ENCODE results near the gene PLAC9.
A peak's percentile ranks its signal among the peaks of the same experiment; 100 is the strongest.
"Not testable (repeated sequence)": the region's sequence is repeated elsewhere in the genome, so short reads cannot be mapped to it uniquely, and the experiment has no call there.

The PLAC9 gene, protein sequence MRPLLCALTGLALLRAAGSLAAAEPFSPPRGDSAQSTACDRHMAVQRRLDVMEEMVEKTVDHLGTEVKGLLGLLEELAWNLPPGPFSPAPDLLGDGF

DNA sequence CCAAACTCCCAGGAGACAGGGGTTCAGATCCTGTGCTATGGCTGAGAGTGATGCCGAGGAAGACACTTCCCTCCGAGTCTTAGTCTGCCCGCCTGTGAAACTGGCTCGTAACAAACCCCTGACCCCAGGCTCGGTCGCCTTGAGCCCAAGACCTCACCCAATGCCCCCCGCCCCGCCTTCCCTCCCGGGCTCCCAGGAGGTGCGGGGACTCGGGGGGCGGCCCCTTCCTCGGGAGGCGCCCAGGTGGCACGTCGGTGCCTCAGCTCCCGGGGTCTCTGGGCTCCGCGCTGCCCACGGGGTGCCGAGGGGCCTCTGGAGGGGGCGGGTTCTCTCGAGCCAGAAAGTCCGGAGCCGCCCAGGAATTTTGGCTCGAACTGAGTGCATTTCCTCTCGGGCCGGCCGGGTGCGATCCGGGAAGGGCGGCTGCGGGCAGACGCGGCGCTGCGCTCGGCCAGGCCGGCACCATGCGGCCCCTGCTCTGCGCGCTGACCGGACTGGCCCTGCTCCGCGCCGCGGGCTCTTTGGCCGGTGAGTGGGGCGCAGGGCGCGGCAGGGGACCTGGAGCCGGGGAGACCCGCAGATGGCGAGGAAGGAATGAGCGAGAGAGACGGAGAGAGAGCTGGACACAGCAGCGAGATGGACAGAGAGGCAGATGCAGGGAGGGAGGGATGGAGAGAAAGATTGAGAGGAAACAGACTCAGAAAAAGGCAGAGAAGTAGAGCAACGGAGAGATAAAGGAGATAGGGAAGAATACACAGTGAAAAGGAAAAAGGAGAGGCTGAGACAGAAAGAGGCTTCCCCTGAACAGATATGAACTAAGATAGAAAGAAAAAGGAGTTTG, at the start of gene PLAC9:
Gene PLAC9, plus strand, starts transcription at position 432 of the 841 bp plus-strand sequence. Its CDS starts 33 bp downstream, at position 465.
- in situ Hi-C loops (cut with HindIII; ENCODE audit: low pct_ligation_motif_present, low pct_unique_long_range_greater_than_20kb, low sequenced_read_pairs) = no loop called here
- DNase-seq = peak; percentile 10

DNA sequence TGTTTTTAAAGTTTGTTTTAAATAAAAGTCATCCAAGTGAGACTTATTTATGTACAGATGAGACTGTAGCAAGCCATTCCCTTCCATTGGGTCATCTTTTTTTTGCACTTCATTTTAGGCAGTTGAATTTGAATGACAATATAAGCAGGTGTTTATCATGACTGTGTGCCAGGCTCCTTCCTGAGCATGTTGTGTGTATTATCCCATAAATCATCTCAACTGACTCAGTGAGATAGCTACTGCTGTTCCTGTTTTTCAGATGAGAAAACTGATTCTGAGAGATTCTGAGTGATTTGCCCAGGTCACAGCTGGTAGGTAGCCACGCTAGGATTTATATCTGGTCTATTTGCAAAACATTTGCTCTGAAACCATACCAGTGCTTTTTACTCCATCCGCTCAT, 42.4 kb upstream of the PLAC9 start:
- no peak for DNase-seq
- in situ Hi-C loops (cut with HindIII; ENCODE audit: low pct_ligation_motif_present, low pct_unique_long_range_greater_than_20kb, low sequenced_read_pairs) = no loop called here

DNA sequence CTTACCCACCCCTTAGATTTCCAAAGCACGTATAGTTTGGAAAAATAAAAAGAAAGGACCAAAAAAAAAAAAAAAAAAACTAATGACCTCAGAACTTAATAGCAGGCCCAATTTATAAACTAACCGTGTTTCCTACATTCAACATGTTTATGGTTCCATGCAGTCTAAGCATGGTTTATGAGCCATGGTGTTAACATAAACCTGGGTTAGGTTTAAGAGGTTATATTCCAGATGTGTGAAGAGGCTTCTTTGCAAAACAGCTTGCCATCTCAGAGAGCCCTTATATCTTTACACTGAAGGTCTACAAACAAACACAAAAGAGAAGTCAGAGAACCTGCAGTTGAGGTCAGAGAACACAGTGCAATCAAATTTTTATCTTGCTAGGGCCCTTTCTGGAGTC, 38.3 kb upstream of the PLAC9 start:
- in situ Hi-C loops (cut with HindIII; ENCODE audit: low pct_ligation_motif_present, low pct_unique_long_range_greater_than_20kb, low sequenced_read_pairs) = no loop called here
- DNase-seq = no peak

DNA sequence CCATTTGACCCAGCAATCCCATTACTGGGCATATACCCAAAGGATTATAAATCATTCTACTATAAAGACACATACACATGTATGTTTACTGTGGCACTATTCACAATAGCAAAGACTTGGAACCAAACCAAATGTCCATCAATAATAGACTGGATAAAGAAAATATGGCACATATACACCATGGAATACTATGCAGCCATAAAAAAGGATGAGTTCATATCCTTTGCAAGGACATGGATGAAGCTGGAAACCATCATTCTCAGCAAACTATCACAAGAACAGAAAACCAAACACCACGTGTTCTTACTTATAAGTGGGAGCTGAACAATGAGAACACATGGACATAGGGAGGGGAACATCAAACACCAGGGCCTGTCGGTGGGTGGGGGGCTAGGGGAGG, 34.3 kb upstream of the PLAC9 start:
- DNase-seq; in situ Hi-C loops (cut with HindIII; ENCODE audit: low pct_ligation_motif_present, low pct_unique_long_range_greater_than_20kb, low sequenced_read_pairs): not testable (repeated sequence)

DNA sequence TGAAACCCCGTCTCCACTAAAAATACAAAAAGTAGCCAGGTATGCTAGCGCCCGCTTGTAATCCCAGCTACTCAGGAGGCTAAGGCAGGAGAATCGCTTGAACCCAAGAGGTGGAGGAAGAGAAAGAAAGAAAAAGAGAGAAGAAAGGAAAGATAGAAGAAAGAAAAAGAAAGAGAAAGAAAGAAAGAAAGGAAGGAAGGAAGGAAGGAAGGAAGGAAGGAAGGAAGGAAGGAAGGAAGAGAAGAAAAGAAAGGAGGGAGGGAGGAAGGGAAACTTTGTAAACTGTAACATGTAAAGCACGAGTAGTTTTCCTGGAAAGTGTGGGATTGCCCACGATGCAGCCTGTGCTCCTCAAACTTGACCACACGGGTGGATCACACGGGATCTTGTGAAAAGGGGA, 33.2 kb upstream of the PLAC9 start:
- DNase-seq; in situ Hi-C loops (cut with HindIII; ENCODE audit: low pct_ligation_motif_present, low pct_unique_long_range_greater_than_20kb, low sequenced_read_pairs): not testable (repeated sequence)

DNA sequence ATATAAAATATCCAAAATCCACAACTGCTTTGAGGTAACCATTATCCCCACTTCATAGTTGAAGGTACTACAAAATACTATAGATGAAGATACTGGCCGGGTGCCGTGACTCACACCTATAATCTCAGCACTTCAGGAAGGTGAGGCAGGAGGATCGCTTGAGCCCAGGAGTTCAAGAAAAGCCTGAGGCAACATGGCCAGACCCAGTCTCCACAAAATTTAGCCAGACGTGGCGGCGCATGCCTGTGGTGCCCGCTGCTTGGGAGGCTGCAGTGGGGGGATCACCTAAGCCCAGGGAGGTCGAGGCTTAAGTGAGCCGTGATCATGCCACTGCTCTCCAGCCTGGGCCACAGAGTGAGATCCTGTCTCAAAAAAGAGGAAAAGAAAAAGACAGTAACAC, 32.4 kb upstream of the PLAC9 start:
- in situ Hi-C loops (cut with HindIII; ENCODE audit: low pct_ligation_motif_present, low pct_unique_long_range_greater_than_20kb, low sequenced_read_pairs) = no loop called here
- no peak for DNase-seq

DNA sequence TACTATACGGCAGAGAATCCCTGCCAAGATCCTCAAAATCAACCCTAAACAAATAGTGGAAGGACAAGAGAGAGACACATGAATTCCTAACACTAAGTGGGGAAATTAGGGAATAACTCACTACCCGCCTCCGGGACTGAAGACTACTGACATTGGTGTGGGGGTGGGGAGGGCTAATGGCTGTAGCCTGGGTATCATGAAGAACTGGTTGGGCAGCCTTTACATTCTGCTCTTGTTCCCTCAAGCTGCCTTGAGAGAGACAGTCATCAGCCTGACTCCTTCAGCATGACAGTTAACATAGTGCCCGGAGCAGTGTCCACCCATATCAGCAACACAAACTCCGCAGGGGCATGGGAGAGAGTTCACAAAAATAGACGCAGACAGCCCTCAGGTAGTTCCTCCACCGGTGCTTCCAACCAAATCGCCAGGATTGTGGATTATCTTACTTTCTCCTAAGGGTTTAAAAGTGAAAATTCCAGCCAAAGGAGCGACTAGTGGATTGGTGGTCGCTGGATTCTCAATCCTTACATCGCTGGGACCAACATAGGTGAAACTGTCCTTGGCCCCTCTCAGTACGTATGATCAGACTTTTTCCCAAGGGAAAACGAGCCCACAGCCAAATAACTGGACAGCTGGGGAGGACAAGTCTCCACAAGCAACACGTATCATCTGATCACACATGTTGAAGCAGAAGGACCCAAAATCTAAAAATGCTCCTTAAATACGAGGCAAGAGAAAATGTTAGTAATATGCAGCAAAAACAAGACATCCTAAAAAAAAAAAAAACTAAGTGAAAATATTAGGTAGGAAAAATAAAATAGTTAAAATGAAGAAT, 31.5 kb upstream of the PLAC9 start:
- DNase-seq = no peak
- in situ Hi-C loops (cut with HindIII; ENCODE audit: low pct_ligation_motif_present, low pct_unique_long_range_greater_than_20kb, low sequenced_read_pairs) = no loop called here

DNA sequence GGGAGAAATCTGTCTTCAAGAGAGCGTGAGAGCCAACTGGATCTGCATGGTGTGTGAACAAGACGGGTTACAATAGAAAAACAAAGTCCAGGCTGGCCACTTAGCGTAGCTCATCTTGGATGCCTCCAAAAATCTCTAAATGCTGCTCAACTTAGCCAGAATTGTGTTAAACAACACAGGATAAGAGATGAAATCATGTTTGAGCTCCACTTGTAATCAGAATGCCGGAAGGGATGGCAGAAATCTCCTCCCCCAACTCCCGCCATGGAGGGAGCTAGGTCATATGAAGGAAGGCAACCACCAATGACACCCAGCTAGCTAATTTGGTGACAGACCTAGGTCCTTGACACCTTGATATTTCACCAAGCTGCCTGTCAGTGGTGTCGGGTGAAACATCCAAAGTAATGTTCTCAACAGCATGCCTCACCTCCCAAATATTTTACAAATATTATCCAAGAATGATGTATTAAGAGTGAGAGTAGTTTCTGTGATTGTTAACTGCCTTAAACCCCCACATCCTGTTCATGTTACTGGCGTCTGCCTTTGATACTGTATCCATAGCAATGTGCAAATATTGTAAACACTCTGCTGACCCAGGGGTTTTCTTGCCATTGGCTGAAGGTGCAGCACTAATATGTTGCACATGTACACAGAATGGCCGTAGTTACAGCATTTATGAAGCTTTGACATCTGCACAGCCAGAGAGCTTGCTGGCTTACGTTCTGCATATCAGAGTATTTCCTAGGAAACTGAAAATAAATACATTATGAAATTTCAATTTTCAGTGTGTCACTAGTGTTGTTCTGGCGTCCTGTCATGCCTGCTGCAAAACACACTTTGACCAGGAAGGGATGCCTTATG, 28.2 kb upstream of the PLAC9 start:
- DNase-seq = no peak
- in situ Hi-C loops (cut with HindIII; ENCODE audit: low pct_ligation_motif_present, low pct_unique_long_range_greater_than_20kb, low sequenced_read_pairs) = no loop called here

DNA sequence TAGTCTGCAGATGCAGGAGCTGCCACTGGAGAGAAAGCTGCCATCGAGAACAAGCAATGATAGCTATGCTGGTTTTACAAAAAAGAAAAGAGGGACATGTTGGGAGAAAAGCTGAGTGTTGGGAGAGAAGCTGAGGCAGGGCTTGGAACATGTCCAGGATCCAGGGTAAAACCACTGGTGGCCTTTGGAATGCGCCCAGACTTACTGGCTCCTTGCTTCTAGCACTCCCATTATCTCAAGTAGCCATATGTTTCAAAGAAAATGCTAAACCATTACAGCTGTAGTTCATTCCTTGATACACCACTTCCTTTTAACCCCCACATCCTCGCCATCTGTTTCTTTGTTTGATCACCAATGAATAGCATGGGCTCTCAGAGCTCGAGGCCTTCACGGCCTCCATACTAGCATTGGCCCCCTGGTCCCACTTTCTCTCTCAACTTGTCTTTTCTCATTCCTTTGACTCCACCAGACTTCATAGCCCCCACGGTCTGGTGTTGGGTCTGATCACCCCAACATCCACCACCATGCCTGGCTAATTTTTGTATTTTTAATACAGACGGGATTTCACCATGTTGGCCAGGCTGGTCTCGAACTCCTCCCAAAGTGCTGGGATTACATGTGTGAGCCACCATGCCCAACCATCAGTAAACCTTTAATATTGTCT, 23.8 kb upstream of the PLAC9 start:
- in situ Hi-C loops (cut with HindIII; ENCODE audit: low pct_ligation_motif_present, low pct_unique_long_range_greater_than_20kb, low sequenced_read_pairs) = no loop called here
- no peak for DNase-seq

DNA sequence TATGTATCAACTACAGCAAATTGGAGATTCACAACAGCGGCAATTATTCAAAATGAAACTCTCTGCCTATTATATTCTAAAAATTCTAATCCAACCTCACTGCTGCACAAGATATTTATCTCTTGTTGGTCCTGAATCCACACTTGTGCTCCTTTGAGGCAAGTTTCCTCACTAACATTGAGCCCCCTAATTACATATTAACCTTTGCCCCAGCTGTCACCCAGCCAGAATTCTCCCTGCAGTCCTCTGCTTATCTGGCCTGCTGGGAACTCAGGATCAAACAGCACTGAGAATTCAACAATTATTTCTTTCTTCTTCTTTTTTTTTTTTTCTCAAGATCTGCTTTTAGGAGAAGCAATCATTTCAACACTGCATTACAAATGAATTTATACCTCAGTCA, 21.5 kb upstream of the PLAC9 start:
- no peak for DNase-seq
- in situ Hi-C loops (cut with HindIII; ENCODE audit: low pct_ligation_motif_present, low pct_unique_long_range_greater_than_20kb, low sequenced_read_pairs) = no loop called here

DNA sequence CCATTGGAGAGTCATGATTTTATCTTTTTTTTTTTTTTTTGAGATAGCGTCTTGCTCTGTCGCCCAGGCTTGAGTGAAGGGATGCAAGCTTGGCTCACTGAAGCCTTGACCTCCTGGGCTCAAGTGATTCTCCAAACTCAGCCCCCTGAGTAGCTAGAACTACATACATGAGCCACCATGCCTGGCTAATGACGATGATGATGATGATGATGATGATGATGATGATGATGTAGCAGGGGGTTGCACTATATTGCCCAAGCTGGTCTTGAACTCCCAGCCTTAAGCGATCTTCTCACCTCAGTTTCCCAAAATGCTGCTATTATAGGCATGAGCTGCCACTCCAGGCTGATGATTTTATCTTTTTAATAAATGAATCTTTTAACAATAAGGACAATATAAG, 13.9 kb upstream of the PLAC9 start:
- in situ Hi-C loops (cut with HindIII; ENCODE audit: low pct_ligation_motif_present, low pct_unique_long_range_greater_than_20kb, low sequenced_read_pairs) = no loop called here
- DNase-seq = no peak

DNA sequence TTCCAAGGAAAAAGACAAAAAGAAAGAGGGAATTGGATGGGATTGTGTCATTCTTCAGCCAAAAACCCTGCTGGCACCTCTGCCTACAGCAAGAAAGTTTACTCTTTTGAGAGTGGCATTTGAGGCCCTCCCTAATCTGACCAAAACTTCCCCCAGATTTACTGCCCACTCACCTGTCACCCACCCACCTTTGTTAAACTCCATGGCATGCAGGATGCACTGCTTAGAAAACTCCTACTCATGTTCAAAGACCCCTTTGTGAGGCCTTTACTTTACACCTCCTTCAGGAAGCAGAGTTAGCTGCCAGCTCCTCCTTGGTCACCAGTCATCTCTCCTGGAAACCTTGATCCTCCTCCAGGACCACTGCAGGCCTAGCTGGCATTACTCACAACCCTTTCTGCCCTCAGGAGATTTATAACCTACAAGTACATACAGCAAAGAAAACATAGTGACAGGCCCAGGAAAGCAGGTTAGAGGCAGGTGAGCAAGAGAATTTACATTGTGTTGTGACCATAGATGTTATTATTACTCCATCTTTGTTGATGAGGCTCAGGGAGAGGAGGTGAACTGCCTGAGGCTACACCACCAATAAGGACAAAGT, 10.3 kb upstream of the PLAC9 start:
- in situ Hi-C loops (cut with HindIII; ENCODE audit: low pct_ligation_motif_present, low pct_unique_long_range_greater_than_20kb, low sequenced_read_pairs) = no loop called here
- no peak for DNase-seq

DNA sequence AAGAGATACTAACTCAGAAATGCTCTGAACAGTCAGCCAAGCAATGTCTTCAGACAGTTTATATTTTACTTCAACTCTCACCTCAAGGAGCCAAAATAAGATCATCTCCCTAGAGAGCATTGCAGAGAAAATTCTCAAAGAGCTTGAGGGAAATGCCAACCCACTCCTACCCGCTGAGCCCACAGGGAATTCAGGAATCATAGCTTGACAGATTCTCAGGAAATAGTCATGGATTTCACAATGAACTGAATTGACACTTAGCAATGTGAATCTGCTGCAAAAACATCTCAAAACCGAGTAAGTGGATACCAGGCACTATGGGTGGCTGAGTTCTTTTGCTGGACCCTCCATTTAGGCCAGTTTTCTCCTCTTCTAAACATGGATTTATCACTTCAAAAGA, 9.8 kb upstream of the PLAC9 start:
- in situ Hi-C loops (cut with HindIII; ENCODE audit: low pct_ligation_motif_present, low pct_unique_long_range_greater_than_20kb, low sequenced_read_pairs) = no loop called here
- no peak for DNase-seq

DNA sequence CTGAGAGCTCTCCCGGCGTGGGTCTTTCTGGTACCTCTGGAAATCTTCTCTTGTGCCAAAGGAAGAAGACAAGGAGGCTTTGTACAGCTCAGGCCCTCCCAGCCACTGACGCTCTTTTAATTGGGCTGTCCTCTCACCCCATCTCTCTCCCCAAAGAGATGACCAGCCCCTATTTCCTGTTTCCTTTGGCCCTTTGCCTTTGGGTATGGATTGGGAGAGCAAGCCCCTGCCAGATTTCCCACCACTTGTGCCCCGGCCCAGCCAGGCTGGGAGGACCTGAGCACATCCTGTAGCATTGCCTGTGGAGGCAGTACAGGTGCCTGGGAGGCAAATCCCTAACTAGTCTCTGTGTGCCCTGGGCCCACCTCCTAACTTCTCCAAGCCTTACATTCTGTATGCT, 5.7 kb upstream of the PLAC9 start:
- in situ Hi-C loops (cut with HindIII; ENCODE audit: low pct_ligation_motif_present, low pct_unique_long_range_greater_than_20kb, low sequenced_read_pairs) = no loop called here
- DNase-seq = no peak

DNA sequence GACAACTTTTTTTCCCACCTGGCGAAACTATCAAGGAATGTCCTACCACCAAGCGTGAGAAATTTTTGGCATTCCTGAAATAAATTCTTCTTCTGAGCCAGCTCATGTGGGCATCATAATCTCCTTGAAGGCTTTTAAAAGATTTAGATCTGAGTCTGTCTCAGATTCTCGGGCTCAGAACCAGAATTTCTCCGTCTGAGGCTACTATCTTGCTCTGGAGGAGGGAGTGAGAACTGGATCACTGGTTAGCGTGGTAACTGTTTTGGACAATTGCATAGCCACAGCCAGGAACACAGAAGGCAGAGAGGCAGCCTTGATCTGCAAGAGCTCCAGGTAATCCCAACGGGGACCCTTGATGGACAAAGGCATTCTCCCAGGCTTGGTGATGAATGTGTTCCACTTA, 1.0 kb upstream of the PLAC9 start:
- in situ Hi-C loops (cut with HindIII; ENCODE audit: low pct_ligation_motif_present, low pct_unique_long_range_greater_than_20kb, low sequenced_read_pairs) = no loop called here
- DNase-seq = peak; percentile 30

DNA sequence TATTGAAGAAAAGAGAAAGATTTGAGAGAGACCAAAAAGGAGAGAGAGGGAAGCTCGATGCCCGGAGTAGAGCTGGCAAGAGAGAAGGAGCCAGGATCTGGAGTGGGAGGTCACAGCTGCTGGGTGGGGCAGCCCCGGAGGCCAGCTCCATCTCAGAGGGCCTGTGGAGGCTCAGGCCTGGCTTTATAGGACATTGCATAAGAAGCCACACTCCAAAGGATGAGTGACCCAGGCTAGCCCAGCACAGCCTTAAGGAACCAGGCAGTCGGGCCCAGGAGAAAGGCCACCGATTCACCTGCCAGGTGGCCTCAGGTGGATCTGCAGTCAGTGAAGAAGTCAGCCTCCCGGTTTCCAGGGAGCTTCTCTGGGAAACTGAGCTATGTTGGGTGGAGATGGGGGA, 676 bp downstream of the PLAC9 start:
- DNase-seq = no peak

DNA sequence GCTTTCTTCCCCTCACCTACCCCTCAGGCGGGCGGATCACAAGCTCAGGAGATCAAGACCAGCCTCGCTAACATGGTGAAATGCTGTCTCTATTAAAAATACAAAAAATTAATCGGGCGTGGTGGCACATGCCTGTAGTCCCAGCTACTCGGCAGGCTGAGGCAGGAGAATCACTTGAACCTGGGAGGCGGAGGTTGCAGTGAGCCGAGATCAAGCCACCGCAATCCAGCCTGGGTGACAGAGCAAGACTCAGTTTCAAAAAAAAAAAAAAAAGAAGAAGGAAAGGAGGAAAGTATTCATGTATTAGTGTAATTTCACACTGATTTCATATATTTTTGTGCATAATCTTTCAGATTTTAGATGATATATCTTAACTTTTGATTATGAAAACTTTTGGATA, 1.2 kb downstream of the PLAC9 start:
- DNase-seq; in situ Hi-C loops (cut with HindIII; ENCODE audit: low pct_ligation_motif_present, low pct_unique_long_range_greater_than_20kb, low sequenced_read_pairs): not testable (repeated sequence)

More for the DNA sequence above, 676 bp downstream of the PLAC9 start:
- in situ Hi-C loops (cut with HindIII; ENCODE audit: low pct_ligation_motif_present, low pct_unique_long_range_greater_than_20kb, low sequenced_read_pairs) = no loop called here

DNA sequence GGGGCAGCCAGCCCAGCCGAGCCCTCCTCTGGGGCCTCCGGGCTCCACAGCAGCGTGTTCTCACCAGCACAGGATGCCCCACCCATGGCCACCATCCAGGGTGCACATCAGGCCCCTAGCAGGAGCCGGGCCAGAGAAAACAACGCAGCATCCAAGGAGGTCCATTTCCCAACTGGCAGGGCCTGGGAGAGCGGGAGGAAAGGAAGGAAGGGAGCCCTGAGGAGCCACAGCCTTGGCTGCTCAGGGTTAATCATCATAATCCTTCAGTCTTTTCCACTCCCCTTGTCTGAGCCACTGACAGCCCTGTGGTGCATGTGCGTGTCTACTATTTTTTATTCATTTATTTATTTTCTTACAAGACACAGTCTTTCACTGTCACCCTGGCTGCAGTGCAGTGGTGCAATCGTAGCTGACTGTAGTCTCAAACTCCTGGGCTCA, 3.6 kb downstream of the PLAC9 start:
- in situ Hi-C loops (cut with HindIII; ENCODE audit: low pct_ligation_motif_present, low pct_unique_long_range_greater_than_20kb, low sequenced_read_pairs) = no loop called here
- no peak for DNase-seq

All from ACHN (cell line).